ENCODE measurements around the gene CCDC70. TPM values are rescaled to one million over a fixed set of nuclear protein-coding genes. Genes with fewer than 3 reads are reported as not detected.

CCDC70 gene
- total RNA-seq, 1 experiment from 2014 or later, result not detected

GRCh38 chr13:51856027-51856736, 5.6 kb upstream of the CCDC70 start:
- no peak for DNase-seq (ENCODE audit: extremely low read depth, low read depth)

- DNase-seq (ENCODE audit: extremely low read depth, low read depth), result no peak
Measured at GRCh38 chr13:51856998-51857397, 4.8 kb upstream of the CCDC70 start.

- DNase-seq (ENCODE audit: extremely low read depth, low read depth), result no peak
Measured at GRCh38 chr13:51858433-51859247, 3.1 kb upstream of the CCDC70 start.

GRCh38 chr13:51862957-51863356, 1.2 kb downstream of the CCDC70 start:
- DNase-seq (ENCODE audit: extremely low read depth, low read depth), result no peak

GRCh38 chr13:51865838-51866237, 4.1 kb downstream of the CCDC70 start:
- DNase-seq (ENCODE audit: extremely low read depth, low read depth), result no peak

- no peak for DNase-seq (ENCODE audit: extremely low read depth, low read depth)
Measured at GRCh38 chr13:51867062-51867461, 5.3 kb downstream of the CCDC70 start.

GRCh38 chr13:51869916-51870315, 8.1 kb downstream of the CCDC70 start:
- no peak for DNase-seq (ENCODE audit: extremely low read depth, low read depth)

GRCh38 chr13:51870616-51871015, 8.8 kb downstream of the CCDC70 start:
- DNase-seq (ENCODE audit: extremely low read depth, low read depth), result no peak

GRCh38 chr13:51873117-51873798, 11.5 kb downstream of the CCDC70 start:
- no peak for DNase-seq (ENCODE audit: extremely low read depth, low read depth)

GRCh38 chr13:51873837-51874236, 12.1 kb downstream of the CCDC70 start:
- DNase-seq (ENCODE audit: extremely low read depth, low read depth), result no peak

GRCh38 chr13:51874651-51875050, 12.9 kb downstream of the CCDC70 start:
- no peak for DNase-seq (ENCODE audit: extremely low read depth, low read depth)

- DNase-seq (ENCODE audit: extremely low read depth, low read depth), result no peak
Measured at GRCh38 chr13:51879133-51879532, 17.4 kb downstream of the CCDC70 start.

GRCh38 chr13:51881296-51881695, 19.5 kb downstream of the CCDC70 start:
- DNase-seq (ENCODE audit: extremely low read depth, low read depth), result no peak

- DNase-seq (ENCODE audit: extremely low read depth, low read depth), result no peak
Measured at GRCh38 chr13:51882570-51883225, 20.9 kb downstream of the CCDC70 start.

GRCh38 chr13:51883226-51883600, 21.4 kb downstream of the CCDC70 start:
- DNase-seq (ENCODE audit: extremely low read depth, low read depth), result no peak

- DNase-seq (ENCODE audit: extremely low read depth, low read depth), result no peak
Measured at GRCh38 chr13:51885651-51886050, 23.9 kb downstream of the CCDC70 start.

GRCh38 chr13:51887468-51887867, 25.7 kb downstream of the CCDC70 start:
- DNase-seq (ENCODE audit: extremely low read depth, low read depth), result no peak

- no peak for DNase-seq (ENCODE audit: extremely low read depth, low read depth)
Measured at GRCh38 chr13:51892657-51893056, 30.9 kb downstream of the CCDC70 start.

- DNase-seq (ENCODE audit: extremely low read depth, low read depth), result no peak
Measured at GRCh38 chr13:51894239-51894638, 32.5 kb downstream of the CCDC70 start.

GRCh38 chr13:51895906-51896888, 34.4 kb downstream of the CCDC70 start:
- DNase-seq (ENCODE audit: extremely low read depth, low read depth), result peak; percentile 42

All from NCI-H460 (cell line).